DOHH2 (cell line): ENCODE measurements around the gene SIGMAR1.

Source experiments
- H3F3A ChIP-seq: fragments of 200-600 bp; sonication (generic), shearing (Covaris generic); 2 replicates; pipeline ENCODE4 v1.6.0; 2016; ENCODE audit warnings: antibody characterized with exemption, mild to moderate bottlenecking; ENCODE audit not compliant: control insufficient read depth, insufficient read depth
- H3K27ac ChIP-seq: fragments of 200-600 bp; sonication (generic); 2 replicates; pipeline ENCODE4 v1.5.1; 2014; ENCODE audit warnings: low read depth, mild to moderate bottlenecking, low read length, moderate library complexity
- H3K27me3 ChIP-seq: fragments of 200-600 bp; sonication (generic); 2 replicates; pipeline ENCODE4 v1.6.1; 2014; ENCODE audit warnings: mild to moderate bottlenecking, low read length, mixed read lengths; ENCODE audit not compliant: control insufficient read depth
- H3K36me3 ChIP-seq: fragments of 200-600 bp; sonication (generic); 2 replicates; pipeline ENCODE4 v1.6.1; 2014; ENCODE audit warnings: mild to moderate bottlenecking, low read length, moderate library complexity, mixed read lengths; ENCODE audit not compliant: control insufficient read depth
- H3K4me1 ChIP-seq: fragments of 200-600 bp; sonication (generic); 2 replicates; pipeline ENCODE4 v1.6.1; 2014; ENCODE audit warnings: mild to moderate bottlenecking, low read length, mixed read lengths; ENCODE audit not compliant: control insufficient read depth
- H3K4me2 ChIP-seq: fragments of 200-600 bp; sonication (generic); 2 replicates; pipeline ENCODE4 v1.6.0; 2014; ENCODE audit warnings: mild to moderate bottlenecking, low read length, moderate library complexity
- H3K4me3 ChIP-seq: fragments of 200-600 bp; sonication (generic); 2 replicates; pipeline ENCODE4 v1.5.1; 2014; ENCODE audit warnings: mild to moderate bottlenecking, low read length, mixed read lengths
- H3K79me2 ChIP-seq: fragments of 200-600 bp; sonication (generic); 2 replicates; pipeline ENCODE4 v1.6.1; 2014; ENCODE audit warnings: mild to moderate bottlenecking, low read length, mixed read lengths; ENCODE audit not compliant: control insufficient read depth
- H3K9me2 ChIP-seq: fragments of 200-600 bp; sonication (generic); replicated peaks from 2 replicates; pipeline ENCODE4 v1.6.1; 2014; ENCODE audit warnings: mild to moderate bottlenecking, low read length, mixed read lengths; ENCODE audit not compliant: control insufficient read depth
- H3K9me3 ChIP-seq: fragments of 200-600 bp; sonication (generic); 2 replicates; pipeline ENCODE4 v1.6.1; 2014; ENCODE audit warnings: antibody characterized with exemption, low read length, mixed read lengths; ENCODE audit not compliant: control insufficient read depth, insufficient read depth
- H4K20me1 ChIP-seq: fragments of 200-600 bp; sonication (generic); 2 replicates; pipeline ENCODE4 v1.6.0; 2014; ENCODE audit warnings: low read depth, mild to moderate bottlenecking, antibody characterized with exemption, low read length, moderate library complexity; ENCODE audit not compliant: control insufficient read depth, insufficient read depth
- EZH2phosphoT487 ChIP-seq: fragments of 200-600 bp; sonication (generic); IDR thresholded peaks from 2 replicates; pipeline ENCODE4 v1.6.1; 2017; ENCODE audit warnings: borderline replicate concordance, mild to moderate bottlenecking, antibody characterized with exemption, low read length, moderate library complexity, mixed read lengths
- TF ChIP-seq, protein P1 (sequence below): fragments of 200-600 bp; sonication (generic); IDR thresholded peaks from one replicate; pipeline ENCODE4 v1.5.1; 2014; ENCODE audit warnings: antibody characterized with exemption, mild to moderate bottlenecking, low read depth, low read length; ENCODE audit not compliant: poor library complexity, severe bottlenecking

SIGMAR1 gene

DNA sequence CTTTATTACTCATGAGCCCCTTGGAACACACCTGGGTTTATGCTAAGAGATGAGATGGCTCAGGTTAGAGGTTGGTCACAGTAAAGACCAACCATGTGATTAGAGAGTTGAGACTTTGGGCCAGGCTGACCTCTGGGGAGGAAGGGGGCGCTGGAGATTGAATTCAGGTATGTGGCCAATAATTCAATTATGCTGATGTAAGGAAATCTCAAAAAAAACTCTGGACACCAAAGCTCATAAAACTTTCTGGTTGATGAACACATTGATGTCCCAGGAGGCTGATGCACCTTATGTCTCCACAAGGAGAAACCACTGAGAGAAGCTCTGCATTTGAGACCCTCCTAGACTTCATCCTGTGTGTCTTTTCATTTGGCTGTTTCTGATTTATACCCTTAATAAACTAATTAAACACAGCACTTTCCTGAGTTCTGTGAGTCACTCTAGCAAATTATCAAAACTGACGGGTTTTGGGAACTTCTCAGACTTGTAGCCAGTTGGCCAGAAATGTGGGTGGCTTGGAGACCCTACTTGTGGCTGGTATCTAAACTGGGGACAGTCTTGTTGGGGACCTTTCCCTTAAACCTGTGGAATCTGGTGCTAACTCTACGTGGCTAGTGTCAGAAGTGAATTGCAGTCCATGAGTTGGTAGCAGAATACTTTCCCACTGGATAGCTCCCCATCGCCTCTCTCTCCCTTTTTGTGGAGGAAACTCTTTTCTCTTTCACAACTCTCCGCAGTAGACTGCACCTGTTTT is 32.4 kb upstream of the SIGMAR1 start:
- H3K27me3 ChIP-seq, result peaks cover under 1% of the 10 kb centered on the region; the same call in 1 of the 2 replicates
- H3K9me3 ChIP-seq, result no peaks in the 10 kb centered on the region
- no peak overlapping the region for H3K27ac ChIP-seq
- no peak overlapping the region for H3K4me2 ChIP-seq
- TF ChIP-seq, protein P1, sequence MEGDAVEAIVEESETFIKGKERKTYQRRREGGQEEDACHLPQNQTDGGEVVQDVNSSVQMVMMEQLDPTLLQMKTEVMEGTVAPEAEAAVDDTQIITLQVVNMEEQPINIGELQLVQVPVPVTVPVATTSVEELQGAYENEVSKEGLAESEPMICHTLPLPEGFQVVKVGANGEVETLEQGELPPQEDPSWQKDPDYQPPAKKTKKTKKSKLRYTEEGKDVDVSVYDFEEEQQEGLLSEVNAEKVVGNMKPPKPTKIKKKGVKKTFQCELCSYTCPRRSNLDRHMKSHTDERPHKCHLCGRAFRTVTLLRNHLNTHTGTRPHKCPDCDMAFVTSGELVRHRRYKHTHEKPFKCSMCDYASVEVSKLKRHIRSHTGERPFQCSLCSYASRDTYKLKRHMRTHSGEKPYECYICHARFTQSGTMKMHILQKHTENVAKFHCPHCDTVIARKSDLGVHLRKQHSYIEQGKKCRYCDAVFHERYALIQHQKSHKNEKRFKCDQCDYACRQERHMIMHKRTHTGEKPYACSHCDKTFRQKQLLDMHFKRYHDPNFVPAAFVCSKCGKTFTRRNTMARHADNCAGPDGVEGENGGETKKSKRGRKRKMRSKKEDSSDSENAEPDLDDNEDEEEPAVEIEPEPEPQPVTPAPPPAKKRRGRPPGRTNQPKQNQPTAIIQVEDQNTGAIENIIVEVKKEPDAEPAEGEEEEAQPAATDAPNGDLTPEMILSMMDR, result no peak
- no peak for TF ChIP-seq EZH2phosphoT487
- H3K4me1 ChIP-seq, result peaks cover 11% of the 10 kb centered on the region
- H3K79me2 ChIP-seq, result no peaks in the 10 kb centered on the region
- H3F3A ChIP-seq, result no peaks in the 10 kb centered on the region
- no peaks in the 10 kb centered on the region for H3K36me3 ChIP-seq
- no peak overlapping the region for H3K4me3 ChIP-seq
- no peaks in the 10 kb centered on the region for H4K20me1 ChIP-seq
- H3K9me2 ChIP-seq, result no peaks in the 10 kb centered on the region

DNA sequence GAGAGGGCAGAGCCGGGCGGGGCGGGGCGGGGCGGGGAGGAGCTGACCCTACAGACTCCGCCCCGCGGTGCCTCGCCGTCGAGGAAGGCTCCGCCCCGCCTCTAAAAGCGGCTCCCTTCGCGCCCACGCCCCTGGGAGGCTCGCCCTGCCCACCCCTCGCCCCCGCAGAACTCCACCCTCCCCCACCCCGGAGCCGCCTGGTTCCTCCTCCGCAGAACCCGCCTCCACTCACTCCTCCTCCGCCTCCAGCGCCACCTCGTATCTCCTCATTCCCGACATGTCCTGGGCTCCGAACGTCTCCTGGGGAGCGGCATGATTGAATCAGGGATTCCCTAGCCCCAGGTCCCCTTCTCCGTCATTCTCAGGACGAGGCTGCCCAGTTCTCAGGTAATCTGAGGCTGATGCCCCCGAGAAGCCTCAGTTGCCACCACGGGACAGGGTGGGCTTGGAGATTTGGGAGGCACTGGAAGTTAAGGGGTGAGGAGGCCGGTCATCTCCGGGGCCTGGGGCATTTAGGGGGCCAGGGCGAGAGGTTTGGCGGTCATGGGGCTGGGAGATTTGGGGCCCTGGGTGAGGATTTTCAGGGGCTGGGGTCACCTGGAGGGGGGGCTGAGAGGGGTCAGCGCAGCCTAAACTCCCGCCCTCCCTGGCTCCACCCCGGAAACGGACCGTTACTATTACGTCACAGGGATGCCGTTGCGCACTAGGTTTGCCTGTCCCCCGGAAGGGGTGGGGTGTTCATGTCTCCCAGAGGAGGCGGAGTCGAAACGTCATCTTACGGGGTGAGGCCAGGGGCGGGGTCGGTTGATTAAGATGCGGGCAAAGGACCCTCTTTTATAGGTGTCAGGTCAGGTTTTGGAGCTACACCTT is 28.0 kb upstream of the SIGMAR1 start:
- no peaks in the 10 kb centered on the region for H4K20me1 ChIP-seq
- no peak for TF ChIP-seq EZH2phosphoT487
- TF ChIP-seq, protein P1, result no peak
- no peaks in the 10 kb centered on the region for H3K36me3 ChIP-seq

DNA sequence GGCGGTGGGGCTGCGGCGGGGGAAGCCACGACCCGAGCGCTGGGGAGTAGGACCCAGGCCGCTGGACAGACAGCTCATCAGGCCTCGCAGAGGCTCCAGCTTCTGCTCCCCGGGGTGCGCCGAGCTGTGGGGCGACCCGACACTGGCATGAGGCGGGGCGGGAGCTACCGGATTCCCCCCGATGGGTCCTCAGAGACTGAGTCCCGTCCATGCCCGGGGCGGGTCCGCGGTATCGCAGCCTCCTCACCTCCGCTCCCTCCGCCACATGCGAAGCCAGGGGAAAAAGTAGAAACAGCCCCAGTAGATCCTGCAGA is 27.4 kb upstream of the SIGMAR1 start:
- no peaks in the 10 kb centered on the region for H3K36me3 ChIP-seq
- peak overlapping the region; percentile 83 for H3K4me2 ChIP-seq
- H3F3A ChIP-seq, result no peaks in the 10 kb centered on the region
- peaks cover 5% of the 10 kb centered on the region; the same call in 1 of the 2 replicates for H3K27me3 ChIP-seq
- H3K9me3 ChIP-seq, result no peaks in the 10 kb centered on the region
- H3K4me3 ChIP-seq, result peak overlapping the region; percentile 79
- TF ChIP-seq, protein P1, result no peak
- TF ChIP-seq EZH2phosphoT487, result no peak
- H3K4me1 ChIP-seq, result peaks cover 16% of the 10 kb centered on the region
- no peaks in the 10 kb centered on the region for H4K20me1 ChIP-seq
- no peaks in the 10 kb centered on the region for H3K79me2 ChIP-seq
- no peak overlapping the region for H3K27ac ChIP-seq
- H3K9me2 ChIP-seq, result no peaks in the 10 kb centered on the region

More for the DNA sequence above, 28.0 kb upstream of the SIGMAR1 start:
- peak overlapping the region; percentile 47 for H3K27ac ChIP-seq
- H3F3A ChIP-seq, result no peaks in the 10 kb centered on the region
- H3K4me3 ChIP-seq, result peak overlapping the region; percentile 79
- H3K9me3 ChIP-seq, result no peaks in the 10 kb centered on the region
- peak overlapping the region; percentile 83 for H3K4me2 ChIP-seq
- H3K27me3 ChIP-seq, result peaks cover 5% of the 10 kb centered on the region; the same call in 1 of the 2 replicates
- H3K9me2 ChIP-seq, result no peaks in the 10 kb centered on the region
- H3K4me1 ChIP-seq, result peaks cover 16% of the 10 kb centered on the region
- H3K79me2 ChIP-seq, result no peaks in the 10 kb centered on the region
